ENCODE measurements around the gene HAUS5.

Gene HAUS5

DNA sequence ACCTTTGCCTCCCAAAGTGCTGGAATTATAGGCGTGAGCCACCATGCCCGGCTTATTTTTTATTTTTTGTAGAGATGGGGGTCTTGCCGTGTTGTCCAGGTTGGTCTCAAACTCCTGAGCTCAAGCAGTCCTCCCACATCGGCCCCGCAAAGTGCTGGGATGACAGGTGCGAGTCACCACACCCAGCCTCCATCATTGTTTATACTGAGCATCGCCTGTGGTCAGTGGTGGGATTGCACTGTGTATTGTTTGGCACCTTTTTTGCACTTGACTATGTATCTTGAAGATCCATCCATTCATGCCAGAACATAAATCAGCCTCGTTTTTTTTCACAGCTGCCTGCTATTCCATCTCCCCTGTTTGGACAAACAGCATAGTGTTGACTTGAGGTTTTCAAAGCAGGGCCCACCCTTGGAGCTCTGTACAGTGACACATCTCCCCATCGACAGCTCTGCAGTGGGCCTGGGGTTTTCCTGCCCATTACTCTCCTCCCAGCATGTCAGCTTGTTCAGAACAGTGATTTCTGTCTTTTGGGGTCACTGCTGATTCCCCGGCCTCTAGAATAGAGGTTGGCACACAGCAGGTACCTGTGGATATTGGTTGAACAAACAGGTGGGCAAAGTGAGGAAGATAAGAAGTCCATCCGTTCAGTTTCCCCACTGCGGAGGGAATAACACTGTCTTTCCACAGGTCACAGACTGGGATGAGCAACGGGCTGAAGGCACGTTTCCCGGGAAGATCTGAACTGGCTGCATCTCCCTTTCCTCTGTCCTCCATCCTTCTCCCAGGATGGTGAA, 45.6 kb downstream of the HAUS5 start:
- no peak overlapping the region for H3K4me3 ChIP-seq (ENCODE audit: control insufficient read depth in 1 of 7, extremely low read depth in 1 of 7, insufficient read depth in 4 of 7, low read depth in 2 of 7, low read length in 6 of 7)
- H3K36me3 ChIP-seq (ENCODE audit: control insufficient read depth in 4 of 4, insufficient read depth in 4 of 4, low read length in 3 of 4): peaks cover 19 to 88% (median 41%) of the 10 kb centered on the region in 4 experiments
- H3K4me1 ChIP-seq (ENCODE audit: control extremely low read depth in 1 of 4, control insufficient read depth in 4 of 4, insufficient read depth in 4 of 4, low read length in 3 of 4): no peaks in the 10 kb centered on the region
- no peak for DNase-seq
- H3K27me3 ChIP-seq (replicated peaks in 2 of 5; ENCODE audit: control insufficient read depth in 4 of 5, insufficient read depth in 5 of 5, low read length in 4 of 5): no peaks in the 10 kb centered on the region
- ChIA-PET CTCF (interaction anchor here (0.8 to 1.6 kb wide), 3 partner anchors 11 to 145 kb away, joined by 3 to 5 read pairs (median 4); partner anchors contain the start of genes DMKN and HAUS5), POLR2A (no interaction called here)
- H3K9me3 ChIP-seq (ENCODE audit: control extremely low read depth in 1 of 5, control insufficient read depth in 4 of 5, insufficient read depth in 2 of 5, low read depth in 1 of 5, low read length in 4 of 5): no peaks in the 10 kb centered on the region
- H3K27ac ChIP-seq (ENCODE audit: insufficient read depth in 1 of 2, low read depth in 1 of 2, low read length in 2 of 2, poor library complexity in 1 of 2, severe bottlenecking in 2 of 2): no peak overlapping the region
- 88% methylated on average over 5 of the region's 15 CpGs for WGBS (ENCODE audit: insufficient coverage)

DNA sequence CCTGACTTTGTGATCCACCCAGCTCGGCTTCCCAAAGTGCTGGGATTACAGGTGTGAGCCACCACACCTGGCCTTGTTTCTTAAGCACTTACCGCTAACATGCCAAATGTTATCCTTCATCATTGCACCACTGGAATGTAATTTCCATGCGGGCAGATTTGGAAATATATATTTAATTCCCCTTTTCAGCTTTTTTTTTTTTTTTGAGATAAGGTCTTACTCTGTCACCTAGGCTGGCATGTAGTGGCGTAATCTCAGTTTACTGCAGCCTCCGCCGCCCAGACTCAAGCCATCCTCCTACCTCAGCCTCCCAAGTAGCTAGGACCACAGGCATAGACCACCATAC, 49.4 kb downstream of the HAUS5 start:
- H3K9me3 ChIP-seq (ENCODE audit: control extremely low read depth in 1 of 5, control insufficient read depth in 4 of 5, insufficient read depth in 2 of 5, low read depth in 1 of 5, low read length in 4 of 5): no peaks in the 10 kb centered on the region
- no peaks in the 10 kb centered on the region for H3K4me1 ChIP-seq (ENCODE audit: control extremely low read depth in 1 of 4, control insufficient read depth in 4 of 4, insufficient read depth in 4 of 4, low read length in 3 of 4)
- POLR2A ChIA-PET: interaction anchor here (0.7 kb wide), 1 partner anchor 49 kb away, joined by 4 read pairs; no protein-coding TSS in a partner anchor
- no peak for DNase-seq
- WGBS (ENCODE audit: insufficient coverage): 100% methylated on average over 4 of the region's 6 CpGs
- peaks cover 10 to 70% (median 20%) of the 10 kb centered on the region in 4 experiments for H3K36me3 ChIP-seq (ENCODE audit: control insufficient read depth in 4 of 4, insufficient read depth in 4 of 4, low read length in 3 of 4)
- H3K27me3 ChIP-seq (replicated peaks in 2 of 5; ENCODE audit: control insufficient read depth in 4 of 5, insufficient read depth in 5 of 5, low read length in 4 of 5): no peaks in the 10 kb centered on the region
- CTCF ChIA-PET: interaction anchor here (0.8 to 1.1 kb wide), 3 partner anchors 18 to 68 kb away, joined by 3 read pairs; no protein-coding TSS in a partner anchor
- H3K27ac ChIP-seq (ENCODE audit: insufficient read depth in 1 of 2, low read depth in 1 of 2, low read length in 2 of 2, poor library complexity in 1 of 2, severe bottlenecking in 2 of 2): no peak overlapping the region
- H3K4me3 ChIP-seq (ENCODE audit: control insufficient read depth in 1 of 7, extremely low read depth in 1 of 7, insufficient read depth in 4 of 7, low read depth in 2 of 7, low read length in 6 of 7): no peak overlapping the region

DNA sequence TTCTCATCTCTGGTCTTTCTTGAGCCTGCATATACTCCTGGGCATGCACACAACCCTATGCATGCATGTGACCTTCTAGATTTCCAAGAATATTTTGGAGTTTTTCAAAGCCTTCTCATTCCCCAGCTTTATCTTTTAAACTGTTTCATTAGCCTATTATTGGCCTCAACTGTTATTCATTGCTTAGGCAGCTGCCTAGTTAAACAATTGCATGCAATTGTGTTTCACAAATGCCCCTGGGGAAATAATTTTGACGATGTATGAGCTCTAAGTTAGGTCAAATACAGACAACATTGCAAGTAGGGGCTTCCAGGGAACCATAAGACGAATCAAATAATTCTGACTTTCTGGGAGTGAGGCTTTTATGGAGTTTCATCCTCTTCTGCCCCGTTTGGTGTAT, 51.4 kb downstream of the HAUS5 start:
- DNase-seq: no peak
- CTCF ChIA-PET: interaction anchor here (1.1 kb wide), 1 partner anchor 9 kb away, joined by 3 read pairs; no protein-coding TSS in a partner anchor

DNA sequence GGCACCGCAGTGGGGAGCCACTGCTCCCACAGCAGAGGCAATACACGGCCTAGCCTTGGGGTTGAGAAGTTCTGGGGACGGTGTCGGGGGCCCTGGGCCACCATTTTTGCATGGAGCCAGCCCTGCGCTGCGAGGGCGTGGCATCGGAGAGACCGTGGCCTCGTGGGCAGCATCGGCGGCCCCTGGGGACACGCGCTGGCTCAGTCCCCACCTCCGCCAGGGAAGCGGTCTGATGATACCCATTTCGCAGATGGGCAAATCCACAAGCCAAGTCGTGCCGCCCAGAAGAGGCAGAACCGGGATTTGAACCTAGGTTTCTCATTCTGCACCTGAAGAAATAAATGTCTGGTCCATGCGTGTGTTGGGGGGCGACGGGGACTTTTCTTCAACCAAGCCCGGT, 52.6 kb downstream of the HAUS5 start:
- Histone ChIP-seq H3K27me3 (replicated peaks in 2 of 5; ENCODE audit: control insufficient read depth in 4 of 5, insufficient read depth in 5 of 5, low read length in 4 of 5) (peaks cover 0 to 4% (median 0%) of the 10 kb centered on the region in 5 experiments), H3K4me1 (ENCODE audit: control extremely low read depth in 1 of 4, control insufficient read depth in 4 of 4, insufficient read depth in 4 of 4, low read length in 3 of 4) (no peaks in the 10 kb centered on the region), H3K36me3 (ENCODE audit: control insufficient read depth in 4 of 4, insufficient read depth in 4 of 4, low read length in 3 of 4) (peaks cover 0 to 42% (median 4%) of the 10 kb centered on the region in 4 experiments), H3K9me3 (ENCODE audit: control extremely low read depth in 1 of 5, control insufficient read depth in 4 of 5, insufficient read depth in 2 of 5, low read depth in 1 of 5, low read length in 4 of 5) (no peaks in the 10 kb centered on the region), H3K4me3 (ENCODE audit: control insufficient read depth in 1 of 7, extremely low read depth in 1 of 7, insufficient read depth in 4 of 7, low read depth in 2 of 7, low read length in 6 of 7) (no peak overlapping the region), H3K27ac (ENCODE audit: insufficient read depth in 1 of 2, low read depth in 1 of 2, low read length in 2 of 2, poor library complexity in 1 of 2, severe bottlenecking in 2 of 2) (no peak overlapping the region)
- ChIA-PET POLR2A (no interaction called here), CTCF (no interaction called here)
- 96% methylated on average over 24 of the region's 24 CpGs for WGBS (ENCODE audit: insufficient coverage)
- no peak for DNase-seq

More for the DNA sequence above, 51.4 kb downstream of the HAUS5 start:
- Histone ChIP-seq H3K4me1 (ENCODE audit: control extremely low read depth in 1 of 4, control insufficient read depth in 4 of 4, insufficient read depth in 4 of 4, low read length in 3 of 4) (no peaks in the 10 kb centered on the region), H3K4me3 (ENCODE audit: control insufficient read depth in 1 of 7, extremely low read depth in 1 of 7, insufficient read depth in 4 of 7, low read depth in 2 of 7, low read length in 6 of 7) (no peak overlapping the region), H3K36me3 (ENCODE audit: control insufficient read depth in 4 of 4, insufficient read depth in 4 of 4, low read length in 3 of 4) (peaks cover 0 to 52% (median 9%) of the 10 kb centered on the region in 4 experiments), H3K27me3 (replicated peaks in 2 of 5; ENCODE audit: control insufficient read depth in 4 of 5, insufficient read depth in 5 of 5, low read length in 4 of 5) (no peaks in the 10 kb centered on the region), H3K27ac (ENCODE audit: insufficient read depth in 1 of 2, low read depth in 1 of 2, low read length in 2 of 2, poor library complexity in 1 of 2, severe bottlenecking in 2 of 2) (no peak overlapping the region), H3K9me3 (ENCODE audit: control extremely low read depth in 1 of 5, control insufficient read depth in 4 of 5, insufficient read depth in 2 of 5, low read depth in 1 of 5, low read length in 4 of 5) (no peaks in the 10 kb centered on the region)
- POLR2A ChIA-PET: no interaction called here
- 83% methylated on average over 3 of the region's 3 CpGs for WGBS (ENCODE audit: insufficient coverage)

DNA sequence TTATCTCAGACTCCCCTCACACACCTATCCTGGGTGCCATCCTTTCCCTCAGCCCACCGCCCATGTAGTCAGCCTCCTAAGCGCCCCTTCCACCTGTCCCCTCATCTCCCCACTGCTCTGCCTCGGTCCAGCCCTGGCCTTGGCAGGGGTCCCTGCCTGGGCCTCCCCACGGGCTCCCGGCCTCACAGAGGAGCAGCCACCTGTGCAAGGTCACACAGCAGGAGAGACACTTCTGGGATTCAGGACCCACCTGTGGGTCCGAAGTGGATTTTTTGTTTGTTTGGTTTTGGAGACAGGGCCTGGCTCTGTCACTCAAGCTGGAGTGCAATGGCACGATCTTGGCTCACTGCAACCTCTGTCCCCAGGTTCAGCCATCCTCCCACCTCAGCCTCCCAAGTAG, 53.1 kb downstream of the HAUS5 start:
- no peak overlapping the region for H3K27ac ChIP-seq (ENCODE audit: insufficient read depth in 1 of 2, low read depth in 1 of 2, low read length in 2 of 2, poor library complexity in 1 of 2, severe bottlenecking in 2 of 2)
- no peak overlapping the region for H3K4me3 ChIP-seq (ENCODE audit: control insufficient read depth in 1 of 7, extremely low read depth in 1 of 7, insufficient read depth in 4 of 7, low read depth in 2 of 7, low read length in 6 of 7)
- peaks cover 0 to 4% (median 0%) of the 10 kb centered on the region in 5 experiments for H3K27me3 ChIP-seq (replicated peaks in 2 of 5; ENCODE audit: control insufficient read depth in 4 of 5, insufficient read depth in 5 of 5, low read length in 4 of 5)
- peaks cover 0 to 40% (median 4%) of the 10 kb centered on the region in 4 experiments for H3K36me3 ChIP-seq (ENCODE audit: control insufficient read depth in 4 of 4, insufficient read depth in 4 of 4, low read length in 3 of 4)
- H3K4me1 ChIP-seq (ENCODE audit: control extremely low read depth in 1 of 4, control insufficient read depth in 4 of 4, insufficient read depth in 4 of 4, low read length in 3 of 4): no peaks in the 10 kb centered on the region
- CTCF ChIA-PET: no interaction called here
- POLR2A ChIA-PET: no interaction called here
- DNase-seq: no peak
- no peaks in the 10 kb centered on the region for H3K9me3 ChIP-seq (ENCODE audit: control extremely low read depth in 1 of 5, control insufficient read depth in 4 of 5, insufficient read depth in 2 of 5, low read depth in 1 of 5, low read length in 4 of 5)
- 96% methylated on average over 4 of the region's 7 CpGs for WGBS (ENCODE audit: insufficient coverage)

DNA sequence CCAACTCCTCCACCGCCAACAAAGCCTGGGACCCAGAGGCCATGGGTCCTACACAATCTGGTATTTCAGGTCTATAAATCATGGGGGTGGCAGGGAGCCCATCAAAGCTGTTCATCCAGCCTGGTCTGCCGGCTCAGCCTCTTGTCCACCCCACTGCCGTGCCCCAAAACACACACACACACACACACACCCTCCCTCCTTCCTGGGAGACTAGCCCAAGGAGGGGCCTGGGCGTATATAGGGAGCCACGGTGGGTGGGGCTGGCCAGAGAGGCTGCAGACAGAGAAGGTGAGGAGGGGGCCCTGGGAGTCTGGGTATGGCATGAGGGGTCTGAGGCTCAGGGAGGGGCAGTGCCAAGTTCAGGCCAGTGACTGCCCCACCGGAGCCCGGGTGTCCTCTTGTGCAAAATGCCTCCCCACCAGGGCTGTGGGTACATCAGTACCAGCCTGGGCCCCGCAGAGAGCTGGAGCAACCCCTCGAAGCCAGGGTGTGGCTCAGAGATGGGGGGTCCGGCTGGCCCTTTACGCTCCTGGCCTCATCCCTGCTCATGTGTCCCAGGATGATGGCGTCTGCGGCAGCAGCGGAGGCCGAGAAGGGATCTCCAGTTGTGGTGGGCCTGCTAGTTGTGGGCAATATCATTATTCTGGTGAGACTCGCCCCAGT, 53.8 kb downstream of the HAUS5 start, which contains the start of gene UPK1A:
Gene UPK1A (plus strand): TSS at position 267 of the 663 bp plus-strand sequence. CDS start 296 bp downstream, at position 563.
- Histone ChIP-seq H3K9me3 (ENCODE audit: control extremely low read depth in 1 of 5, control insufficient read depth in 4 of 5, insufficient read depth in 2 of 5, low read depth in 1 of 5, low read length in 4 of 5) (no peaks in the 10 kb centered on the region), H3K36me3 (ENCODE audit: control insufficient read depth in 4 of 4, insufficient read depth in 4 of 4, low read length in 3 of 4) (peaks cover 0 to 33% (median 2%) of the 10 kb centered on the region in 4 experiments), H3K4me3 (ENCODE audit: control insufficient read depth in 1 of 7, extremely low read depth in 1 of 7, insufficient read depth in 4 of 7, low read depth in 2 of 7, low read length in 6 of 7) (no peak within 1 kb of the TSS), H3K27ac (ENCODE audit: insufficient read depth in 1 of 2, low read depth in 1 of 2, low read length in 2 of 2, poor library complexity in 1 of 2, severe bottlenecking in 2 of 2) (no peak within 1 kb of the TSS), H3K27me3 (replicated peaks in 2 of 5; ENCODE audit: control insufficient read depth in 4 of 5, insufficient read depth in 5 of 5, low read length in 4 of 5) (peaks cover 0 to 7% (median 0%) of the 10 kb centered on the region in 5 experiments), H3K4me1 (ENCODE audit: control extremely low read depth in 1 of 4, control insufficient read depth in 4 of 4, insufficient read depth in 4 of 4, low read length in 3 of 4) (no peaks in the 10 kb centered on the region)
- ChIA-PET CTCF (no interaction called here), POLR2A (no interaction called here)
- WGBS (ENCODE audit: insufficient coverage): 93% methylated on average over 9 of the region's 16 CpGs
- DNase-seq: no peak

DNA sequence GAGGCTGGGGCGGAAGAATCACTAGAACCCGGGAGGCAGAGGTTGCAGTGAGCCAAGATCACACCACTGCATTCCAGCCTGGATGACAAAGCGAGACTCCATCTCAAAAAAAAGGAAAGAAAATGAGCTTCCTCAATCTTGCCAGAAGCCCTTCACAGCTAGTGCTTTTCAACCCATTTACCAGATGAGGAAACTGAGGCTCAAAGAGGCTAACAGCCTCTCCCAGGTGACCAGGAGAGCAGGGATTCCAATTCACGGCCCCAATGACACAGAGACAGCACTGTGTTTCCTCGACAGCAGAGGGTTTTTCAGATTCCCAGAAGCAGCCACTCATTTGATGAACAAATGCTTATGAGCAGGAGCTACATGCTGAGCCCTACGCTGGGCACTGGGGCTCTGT, 57.0 kb downstream of the HAUS5 start:
- no peak for DNase-seq
- Histone ChIP-seq H3K27me3 (replicated peaks in 2 of 5; ENCODE audit: control insufficient read depth in 4 of 5, insufficient read depth in 5 of 5, low read length in 4 of 5) (peaks cover 4 to 36% (median 10%) of the 10 kb centered on the region in 5 experiments), H3K4me3 (ENCODE audit: control insufficient read depth in 1 of 7, extremely low read depth in 1 of 7, insufficient read depth in 4 of 7, low read depth in 2 of 7, low read length in 6 of 7) (no peak overlapping the region), H3K4me1 (ENCODE audit: control extremely low read depth in 1 of 4, control insufficient read depth in 4 of 4, insufficient read depth in 4 of 4, low read length in 3 of 4) (peaks cover 0 to 4% (median 3%) of the 10 kb centered on the region in 4 experiments), H3K9me3 (ENCODE audit: control extremely low read depth in 1 of 5, control insufficient read depth in 4 of 5, insufficient read depth in 2 of 5, low read depth in 1 of 5, low read length in 4 of 5) (no peaks in the 10 kb centered on the region), H3K27ac (ENCODE audit: insufficient read depth in 1 of 2, low read depth in 1 of 2, low read length in 2 of 2, poor library complexity in 1 of 2, severe bottlenecking in 2 of 2) (no peak overlapping the region), H3K36me3 (ENCODE audit: control insufficient read depth in 4 of 4, insufficient read depth in 4 of 4, low read length in 3 of 4) (peaks cover 0 to 8% (median 1%) of the 10 kb centered on the region in 4 experiments)
- POLR2A ChIA-PET: interaction anchor here (0.9 kb wide), 1 partner anchor 21 kb away, joined by 3 read pairs; the partner anchor contains the start of gene COX6B1
- CTCF ChIA-PET: interaction anchor here (1.4 kb wide), 1 partner anchor 23 kb away, joined by 4 read pairs; no protein-coding TSS in a partner anchor
- 84% methylated on average over 6 of the region's 6 CpGs for WGBS (ENCODE audit: insufficient coverage)

All from common myeloid progenitor, CD34-positive (primary cell).